Stimulated activated naive CD4-positive, alpha-beta T cell treated with Interleukin-2 at 50 U/mL for 16 hours (primary cell): ENCODE measurements around the gene KCNK13.
"Not testable (repeated sequence)": the region's sequence is repeated elsewhere in the genome, so short reads cannot be mapped to it uniquely, and the experiment has no call there.

ENCODE experiments used
- DNase-seq: peaks from one replicate; lab custom pipeline; 2025; lab: John Stamatoyannopoulos, UW

The KCNK13 gene

GRCh38 chr14:90193925-90194324 is 132.1 kb downstream of the KCNK13 start:
- no peak for DNase-seq

- no peak for DNase-seq
Observed at GRCh38 chr14:90194706-90195105, 132.9 kb downstream of the KCNK13 start.

GRCh38 chr14:90198541-90199060 is 136.8 kb downstream of the KCNK13 start:
- no peak for DNase-seq

- not testable (repeated sequence) for DNase-seq
Observed at GRCh38 chr14:90200546-90200945, 138.8 kb downstream of the KCNK13 start.

GRCh38 chr14:90201344-90201743 is 139.6 kb downstream of the KCNK13 start:
- DNase-seq: no peak

GRCh38 chr14:90204516-90204915 is 142.7 kb downstream of the KCNK13 start:
- DNase-seq: no peak

- no peak for DNase-seq
Observed at GRCh38 chr14:90213099-90213748, 151.4 kb downstream of the KCNK13 start.

- no peak for DNase-seq
Observed at GRCh38 chr14:90228478-90228877, 166.7 kb downstream of the KCNK13 start.

- not testable (repeated sequence) for DNase-seq
Observed at GRCh38 chr14:90229942-90230341, 168.1 kb downstream of the KCNK13 start.
